Gastroesophageal sphincter (tissue), 4 donors: ENCODE measurements around the gene TRMT10A. TPM values are rescaled to one million over a fixed set of nuclear protein-coding genes. Genes with fewer than 3 reads are reported as not detected.

ENCODE experiments used
- ATAC-seq: fragments of 150-250 bp; one replicate; pipeline ENCODE4 v1.9.1; 2016; ENCODE audit warnings: mild to moderate bottlenecking, moderate library complexity
- H3K27ac ChIP-seq, 4 donors: fragments of 200-600 bp; sonication (generic) in 3 of 4; 1 replicate in 3 of 4; 2 replicates in 1 of 4; pipeline ENCODE4 v1.5.1; 2016 to 2019
- H3K27me3 ChIP-seq: fragments of 200-600 bp; sonication (generic); one replicate; pipeline ENCODE4 v1.5.1; 2019
- H3K36me3 ChIP-seq, 2 donors: fragments of 200-600 bp; sonication (generic); one replicate each; pipeline ENCODE4 v1.5.1; 2019; ENCODE audit warnings: control low read depth in 1 of 2
- H3K4me1 ChIP-seq, 3 donors: fragments of 200-600 bp; sonication (generic); 1 replicate in 2 of 3; 2 replicates in 1 of 3; pipeline ENCODE4 v1.5.1; 2016 to 2019; ENCODE audit warnings: control low read depth in 2 of 3
- H3K4me3 ChIP-seq, 2 donors: fragments of 200-600 bp; sonication (generic); one replicate each; pipeline ENCODE4 v1.5.1; 2019; ENCODE audit warnings: mild to moderate bottlenecking in 1 of 2, moderate library complexity in 1 of 2
- H3K9me3 ChIP-seq, 3 donors: fragments of 200-600 bp; sonication (generic); one replicate each; pipeline ENCODE4 v1.5.1; 2017 to 2019; ENCODE audit warnings: control low read depth in 2 of 3
- CTCF ChIP-seq, 4 experiments: fragments of 200-600 bp in 2 of 4; fragments of 450-650 bp in 2 of 4; sonication (generic) in 1 of 4; IDR thresholded peaks; one replicate each; pipeline ENCODE4 v1.5.1; 2017 to 2019; ENCODE audit warnings: antibody characterized with exemption in 4 of 4, mild to moderate bottlenecking in 2 of 4, moderate library complexity in 2 of 4
- EP300 ChIP-seq: sonication (generic); formaldehyde crosslinking; IDR thresholded peaks from one replicate; pipeline ENCODE4 v1.6.1; 2017; ENCODE audit warnings: antibody characterized with exemption, mild to moderate bottlenecking
- POLR2A ChIP-seq, 2 donors: fragments of 450-650 bp; IDR thresholded peaks; one replicate each; pipeline ENCODE4 v1.6.1; 2017; ENCODE audit warnings: antibody characterized with exemption in 2 of 2, mild to moderate bottlenecking in 2 of 2, moderate library complexity in 1 of 2
- POLR2AphosphoS5 ChIP-seq: sonication (generic); formaldehyde crosslinking; IDR thresholded peaks from one replicate; pipeline ENCODE4 v1.6.1; 2017; ENCODE audit warnings: antibody characterized with exemption
- WGBS, 2 donors: methylation state at CpG; one replicate each; pipeline ENCODE4 v1.1.5; 2018; ENCODE audit warnings: low coverage in 1 of 2; 5-methylcytosine and 5-hydroxymethylcytosine counted together
- total RNA-seq, 4 donors: library from RNA; depleted of rRNA; stranded (reverse); fragments of >200 nt; gene quantifications; one replicate each; pipeline ENCODE4 v1.1.0, GENCODE V29; 2016

Gene TRMT10A
- total RNA-seq = 10 to 100 TPM in 1 of 4 donors, 1 to 10 TPM in 3; 3.8 to 10.2 (median 5.7) TPM

GRCh38 chr4:99563310-99564186 is at the start of gene TRMT10A:
Gene TRMT10A, minus strand, starts transcription at chr4:99564039. Its CDS starts 4,701 bp downstream, at chr4:99559338.
- Histone ChIP-seq H3K4me1 (peaks cover 0 to 17% (median 3%) of the 10 kb centered on the region in 3 donors), H3K27me3 (no peaks in the 10 kb centered on the region), H3K9me3 (no peaks in the 10 kb centered on the region), H3K27ac (peak within 1 kb of the TSS; percentile 87 to 96 (median 94)), H3K36me3 (no peaks in the 10 kb centered on the region), H3K4me3 (peak within 1 kb of the TSS; percentile 58 to 78)
- ATAC-seq = peak; percentile 98
- WGBS, 2 donors = 0% methylated on average over 13 to 31 of the region's 48 CpGs
- TF ChIP-seq CTCF (IDR thresholded peaks at IDR 0.05) (peak in 3 of 4 experiments; percentile 29 to 41 (median 36)), POLR2A (IDR thresholded peaks at IDR 0.05) (peak; percentile 52 to 66), POLR2AphosphoS5 (peak; percentile 85), EP300 (no peak)

- Histone ChIP-seq H3K4me1 (peaks cover 0 to 32% (median 7%) of the 10 kb centered on the region in 3 donors), H3K36me3 (no peaks in the 10 kb centered on the region), H3K9me3 (no peaks in the 10 kb centered on the region), H3K4me3 (no peak overlapping the region), H3K27me3 (no peaks in the 10 kb centered on the region), H3K27ac (no peak overlapping the region)
- no peak for ATAC-seq
- TF ChIP-seq CTCF (IDR thresholded peaks at IDR 0.05) = no peak
- 54 to 55% methylated on average over 3 to 5 of the region's 5 CpGs for WGBS, 2 donors
These were observed 48.9 kb upstream of the TRMT10A start for GRCh38 chr4:99612704-99613103.

- TF ChIP-seq POLR2A (IDR thresholded peaks at IDR 0.05) (no peak), CTCF (IDR thresholded peaks at IDR 0.05) (no peak)
- Histone ChIP-seq H3K9me3 (no peaks in the 10 kb centered on the region), H3K4me3 (no peak overlapping the region), H3K27me3 (no peaks in the 10 kb centered on the region), H3K36me3 (no peaks in the 10 kb centered on the region), H3K4me1 (peaks cover 0 to 29% (median 7%) of the 10 kb centered on the region in 3 donors), H3K27ac (no peak overlapping the region)
- 77 to 80% methylated on average over 3 of the region's 3 CpGs for WGBS, 2 donors
- no peak for ATAC-seq
These were observed 48.4 kb upstream of the TRMT10A start for GRCh38 chr4:99612281-99612680.

GRCh38 chr4:99610605-99611175 is 46.9 kb upstream of the TRMT10A start:
- WGBS, 2 donors = 58 to 68% methylated on average over 5 of the region's 5 CpGs
- no peaks in the 10 kb centered on the region for H3K27me3 ChIP-seq
- H3K36me3 ChIP-seq = no peaks in the 10 kb centered on the region
- TF ChIP-seq EP300 = no peak
- peak; percentile 87 for TF ChIP-seq POLR2AphosphoS5
- H3K4me1 ChIP-seq = peaks cover 0 to 25% (median 7%) of the 10 kb centered on the region in 3 donors
- no peaks in the 10 kb centered on the region for H3K9me3 ChIP-seq
- no peak overlapping the region for H3K4me3 ChIP-seq
- no peak overlapping the region for H3K27ac ChIP-seq
- peak; percentile 65 for ATAC-seq

GRCh38 chr4:99608417-99608816 is 44.6 kb upstream of the TRMT10A start:
- no peaks in the 10 kb centered on the region for H3K27me3 ChIP-seq
- no peak overlapping the region for H3K27ac ChIP-seq
- WGBS, 2 donors = 73 to 87% methylated on average over 4 to 5 of the region's 5 CpGs
- TF ChIP-seq POLR2A (IDR thresholded peaks at IDR 0.05) = no peak
- TF ChIP-seq CTCF (IDR thresholded peaks at IDR 0.05) = no peak
- TF ChIP-seq EP300 = no peak
- no peak for TF ChIP-seq POLR2AphosphoS5
- ATAC-seq = no peak
- no peaks in the 10 kb centered on the region for H3K9me3 ChIP-seq
- H3K4me3 ChIP-seq = no peak overlapping the region
- peaks cover 0 to 13% (median 7%) of the 10 kb centered on the region in 3 donors for H3K4me1 ChIP-seq
- H3K36me3 ChIP-seq = no peaks in the 10 kb centered on the region
